Central memory CD8-positive, alpha-beta T cell (primary cell): Measurements from ENCODE around the gene SCYGR7.

Experiments
- ATAC-seq: fragments of 150-1000 bp; cut with Tn5 transposase; replicated peaks from 2 replicates; pipeline ENCODE4 v1.10.0; 2022; ENCODE audit warnings: mild to moderate bottlenecking, moderate FRiP score, moderate number of reproducible peaks; ENCODE audit not compliant: poor library complexity, severe bottlenecking; ENCODE audit errors: extremely low read depth
- DNase-seq, 2 donors: peaks; one replicate each; pipeline ENCODE4 v3.0.0; 2021; ENCODE audit warnings: low spot score in 2 of 2
- H3K27ac Mint-ChIP-seq: one replicate; pipeline ENCODE4 v1.8.0; 2022; ENCODE audit warnings: low read depth, mild to moderate bottlenecking, moderate library complexity, mixed read lengths
- H3K27me3 Mint-ChIP-seq: one replicate; pipeline ENCODE4 v1.8.0; 2022; ENCODE audit warnings: mixed read lengths
- H3K36me3 Mint-ChIP-seq: one replicate; pipeline ENCODE4 v1.8.0; 2022; ENCODE audit warnings: mild to moderate bottlenecking, moderate library complexity, mixed read lengths; ENCODE audit not compliant: insufficient read depth
- H3K4me1 Mint-ChIP-seq: one replicate; pipeline ENCODE4 v1.8.0; 2022; ENCODE audit warnings: mixed read lengths
- H3K4me3 Mint-ChIP-seq: one replicate; pipeline ENCODE4 v1.8.0; 2022; ENCODE audit warnings: mild to moderate bottlenecking, moderate library complexity, mixed read lengths
- H3K9me3 Mint-ChIP-seq: one replicate; pipeline ENCODE4 v1.8.0; 2022; ENCODE audit warnings: mixed read lengths

The SCYGR7 gene

GRCh38 chr2:227766373-227766883 lies 38.3 kb downstream of the SCYGR7 start:
- no peak overlapping the region for H3K27ac Mint-ChIP-seq
- no peak overlapping the region for H3K4me3 Mint-ChIP-seq
- H3K9me3 Mint-ChIP-seq: no peaks in the 10 kb centered on the region
- H3K36me3 Mint-ChIP-seq: no peaks in the 10 kb centered on the region
- peaks cover 5% of the 10 kb centered on the region for H3K4me1 Mint-ChIP-seq
- peaks cover 12% of the 10 kb centered on the region for H3K27me3 Mint-ChIP-seq
- no peak for ATAC-seq
- peak; percentile 13 to 19 for DNase-seq

DNA sequence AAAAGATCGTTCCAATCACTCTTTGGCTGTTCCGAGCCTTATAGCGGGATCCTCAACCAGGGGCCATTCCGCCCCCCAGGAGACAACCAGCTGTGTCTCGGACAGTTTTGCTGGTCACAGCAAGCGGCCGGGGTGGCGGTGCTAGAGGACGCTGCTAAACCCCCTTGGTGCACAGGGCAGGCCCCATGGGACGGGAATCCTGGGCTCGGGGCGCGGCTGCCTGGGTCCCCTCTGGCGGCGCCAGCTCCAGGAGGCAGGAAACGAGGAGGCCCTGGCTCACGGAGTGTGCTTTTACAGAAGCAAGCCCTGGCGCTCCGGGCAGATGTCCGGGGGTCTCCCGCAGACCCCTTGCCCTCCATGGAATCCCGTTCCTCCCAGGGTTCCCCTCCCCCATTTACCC lies 39.7 kb downstream of the SCYGR7 start:
- Mint-ChIP-seq H3K9me3 (no peaks in the 10 kb centered on the region), H3K27me3 (peaks cover 12% of the 10 kb centered on the region), H3K4me1 (peaks cover 5% of the 10 kb centered on the region), H3K36me3 (no peaks in the 10 kb centered on the region), H3K4me3 (no peak overlapping the region), H3K27ac (no peak overlapping the region)
- DNase-seq (no peak), ATAC-seq (no peak)

DNA sequence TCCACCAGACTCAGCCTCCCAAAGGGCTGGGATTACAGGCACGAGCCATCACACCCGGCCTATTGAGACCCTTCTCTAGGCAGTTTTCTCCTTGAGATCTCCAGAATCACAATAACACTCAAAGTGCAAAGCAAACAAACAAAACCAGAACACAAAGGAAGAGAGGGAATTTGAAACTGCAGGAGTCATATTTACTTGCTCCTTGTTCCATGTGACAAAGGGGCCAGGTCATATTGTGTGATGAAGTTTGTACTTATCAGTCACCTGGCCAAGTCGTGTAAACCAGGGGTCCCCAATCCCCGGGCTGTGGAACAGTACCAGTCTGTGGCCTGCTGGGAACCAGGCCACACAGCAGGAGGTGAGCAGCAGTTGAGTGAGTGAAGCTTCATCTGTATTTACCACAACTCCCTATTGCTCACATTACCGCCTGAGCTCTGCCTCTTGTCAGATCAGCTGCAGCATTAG lies 44.1 kb downstream of the SCYGR7 start:
- Mint-ChIP-seq H3K36me3 (no peaks in the 10 kb centered on the region), H3K4me1 (no peaks in the 10 kb centered on the region), H3K27me3 (no peaks in the 10 kb centered on the region), H3K4me3 (no peak overlapping the region), H3K27ac (no peak overlapping the region), H3K9me3 (no peaks in the 10 kb centered on the region)
- ATAC-seq (no peak), DNase-seq (no peak)

- Mint-ChIP-seq H3K36me3 (no peaks in the 10 kb centered on the region), H3K9me3 (no peaks in the 10 kb centered on the region), H3K27ac (no peak overlapping the region), H3K4me3 (no peak overlapping the region), H3K4me1 (no peaks in the 10 kb centered on the region), H3K27me3 (no peaks in the 10 kb centered on the region)
- ATAC-seq: no peak
- no peak for DNase-seq
Measured at GRCh38 chr2:227772932-227773331, 44.8 kb downstream of the SCYGR7 start.

DNA sequence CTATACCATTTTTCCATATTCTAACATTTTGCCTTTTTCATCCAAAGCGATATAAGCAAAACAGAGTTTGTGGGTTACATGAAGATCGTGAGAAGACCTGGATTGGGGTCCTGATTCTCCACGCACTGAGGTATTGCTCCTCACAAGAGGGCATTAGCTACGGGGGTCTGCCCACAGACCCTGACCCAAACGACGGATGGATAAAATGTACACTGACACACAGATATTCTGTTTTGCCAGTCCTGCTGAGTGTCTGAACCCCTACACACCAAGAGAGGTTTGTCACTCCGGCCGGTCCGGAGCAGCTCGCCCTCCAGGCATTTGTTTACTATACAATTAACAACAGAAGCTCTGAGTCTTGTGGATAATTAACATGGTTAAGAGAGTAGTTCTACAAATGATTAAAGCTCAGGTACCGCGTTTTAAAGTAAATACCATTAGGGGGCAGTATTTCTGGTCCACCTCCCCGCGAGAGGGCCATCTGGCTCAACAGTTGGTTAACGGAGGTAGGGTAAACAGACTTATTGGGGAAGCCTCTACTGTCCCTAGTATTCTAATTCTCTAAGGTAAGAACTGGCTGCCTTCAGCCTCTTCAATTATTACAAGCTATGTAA lies 46.0 kb downstream of the SCYGR7 start:
- DNase-seq (no peak), ATAC-seq (no peak)
- H3K9me3 Mint-ChIP-seq: no peaks in the 10 kb centered on the region
- H3K4me1 Mint-ChIP-seq: no peaks in the 10 kb centered on the region
- H3K4me3 Mint-ChIP-seq: no peak overlapping the region
- H3K36me3 Mint-ChIP-seq: no peaks in the 10 kb centered on the region
- peaks cover 10% of the 10 kb centered on the region for H3K27me3 Mint-ChIP-seq
- H3K27ac Mint-ChIP-seq: no peak overlapping the region

- peaks cover 11% of the 10 kb centered on the region for H3K27me3 Mint-ChIP-seq
- no peak overlapping the region for H3K27ac Mint-ChIP-seq
- no peaks in the 10 kb centered on the region for H3K4me1 Mint-ChIP-seq
- no peak for ATAC-seq
- no peak overlapping the region for H3K4me3 Mint-ChIP-seq
- DNase-seq: no peak
- H3K9me3 Mint-ChIP-seq: no peaks in the 10 kb centered on the region
- H3K36me3 Mint-ChIP-seq: no peaks in the 10 kb centered on the region
Measured at GRCh38 chr2:227774895-227775842, 47.0 kb downstream of the SCYGR7 start.
